HCT116 (cell line): Measurements from ENCODE around the gene HPS1. TPM values are rescaled to one million over a fixed set of nuclear protein-coding genes. Genes with fewer than 3 reads are reported as not detected.
A peak's percentile ranks its signal among the peaks of the same experiment; 100 is the strongest.

Experiments
- ATAC-seq: fragments of 200-7000 bp; cut with Tn5 transposase; 2 replicates; pipeline ENCODE4 v1.9.1; 2020; ENCODE audit warnings: mild to moderate bottlenecking, moderate library complexity
- BruUV-seq: library from RNA; stranded (reverse); fragments of 400-500 nt; replicated peaks from 2 replicates; lab custom pipeline; 2021; lab: Mats Ljungman, UMichigan
- CTCF ChIA-PET: fragments of 300-600 bp; sonication (Branson Sonifier 250); formaldehyde crosslinking; loops from one replicate; lab custom pipeline; 2021; ENCODE audit warnings: antibody characterized with exemption; lab: Charles Lee
- POLR2A ChIA-PET: fragments of 300-600, 350-600 bp; sonication (Branson Sonifier 250); formaldehyde crosslinking; loops from one replicate; lab custom pipeline; 2021; ENCODE audit warnings: antibody characterized with exemption; lab: Charles Lee
- RAD21 ChIA-PET, 2 experiments: fragments of 300-600 bp; sonication (Branson Sonifier 250); formaldehyde crosslinking; loops; one replicate each; lab custom pipeline; 2023; ENCODE audit warnings: low total read pairs in 2 of 2; ENCODE audit not compliant: uncharacterized antibody in 2 of 2, unreplicated experiment in 2 of 2, low non-redundant PET in 1 of 2; lab: Charles Lee
- DNase-seq: peaks from one replicate; pipeline ENCODE4 v3.0.0-alpha.2; 2010; ENCODE audit warnings: low read depth, low spot score
- H2AFZ ChIP-seq: fragments of 200-600 bp; shearing (Covaris generic), sonication (generic); 2 replicates; pipeline ENCODE4 v1.6.1; 2017; ENCODE audit warnings: low read depth, mixed run types, mixed read lengths, antibody characterized with exemption, low read length; ENCODE audit not compliant: poor library complexity, severe bottlenecking
- H3K27ac ChIP-seq: 2 replicates; pipeline ENCODE4 v1.5.1; 2012; ENCODE audit warnings: low read depth, low read length
- H3K27me3 ChIP-seq: fragments of 200-600 bp; sonication (generic); 2 replicates; pipeline ENCODE4 v1.6.1; 2016; ENCODE audit warnings: mixed run types, low read length, mixed read lengths; ENCODE audit not compliant: insufficient read depth
- H3K36me3 ChIP-seq, 2 experiments: fragments of 200-500 bp in 1 of 2; fragments of 200-600 bp in 1 of 2; sonication (Bioruptor generic) in 1 of 2; sonication (generic) in 1 of 2; 2 replicates each; pipeline versions ENCODE4 v1.5.1 to v1.6.1; 2014 to 2016; ENCODE audit warnings: low read length in 2 of 2, inconsistent platforms in 1 of 2, mixed read lengths in 1 of 2, mixed run types in 1 of 2; ENCODE audit not compliant: insufficient read depth in 2 of 2, control insufficient read depth in 1 of 2
- H3K4me1 ChIP-seq, 2 experiments: fragments of 200-600 bp in 1 of 2; sonication (generic) in 1 of 2; 2 replicates each; pipeline versions ENCODE4 v1.5.1 to v1.6.1; 2012 to 2017; ENCODE audit warnings: low read length in 2 of 2, inconsistent platforms in 1 of 2, mild to moderate bottlenecking in 1 of 2, mixed read lengths in 1 of 2, mixed run types in 1 of 2, moderate library complexity in 1 of 2; ENCODE audit not compliant: insufficient read depth in 2 of 2, control insufficient read depth in 1 of 2
- H3K4me2 ChIP-seq: fragments of 200-600 bp; sonication (generic); 2 replicates; pipeline ENCODE4 v1.6.1; 2017; ENCODE audit warnings: mixed run types, low read length, mixed read lengths
- H3K4me3 ChIP-seq, 2 experiments: fragments of 200-600 bp in 1 of 2; sonication (generic) in 1 of 2; replicated peaks in 1 of 2; 2 replicates each; pipeline ENCODE4 v1.5.1; 2011 to 2016; ENCODE audit warnings: low read length in 2 of 2, control low read depth in 1 of 2, low read depth in 1 of 2, mild to moderate bottlenecking in 1 of 2, mixed read lengths in 1 of 2, mixed run types in 1 of 2
- H3K79me2 ChIP-seq: fragments of 200-600 bp; sonication (generic); 2 replicates; pipeline ENCODE4 v1.6.1; 2017; ENCODE audit warnings: mild to moderate bottlenecking, mixed run types, low read length, moderate library complexity, mixed read lengths; ENCODE audit not compliant: insufficient read depth
- H3K9ac ChIP-seq: fragments of 200-600 bp; sonication (generic); 2 replicates; pipeline ENCODE4 v1.6.1; 2016; ENCODE audit warnings: low read length, mixed read lengths
- H3K9me2 ChIP-seq: fragments of 200-600 bp; sonication (generic), shearing (Covaris generic); 2 replicates; pipeline ENCODE4 v1.6.1; 2017; ENCODE audit warnings: mixed run types, mild to moderate bottlenecking, moderate library complexity; ENCODE audit not compliant: insufficient read depth
- H3K9me3 ChIP-seq, 2 experiments: fragments of 200-500 bp in 1 of 2; fragments of 200-600 bp in 1 of 2; sonication (Bioruptor generic) in 1 of 2; sonication (generic) in 1 of 2; 2 replicates each; pipeline ENCODE4 v1.6.1; 2014 to 2017; ENCODE audit warnings: low read length in 2 of 2, mixed read lengths in 2 of 2, inconsistent platforms in 1 of 2, low read depth in 1 of 2, mild to moderate bottlenecking in 1 of 2, mixed run types in 1 of 2, moderate library complexity in 1 of 2; ENCODE audit not compliant: control insufficient read depth in 1 of 2, insufficient read depth in 1 of 2
- H4K20me1 ChIP-seq: fragments of 200-600 bp; sonication (generic), shearing (Covaris generic); 2 replicates; pipeline ENCODE4 v1.6.1; 2017; ENCODE audit warnings: mixed run types, mild to moderate bottlenecking, moderate library complexity; ENCODE audit not compliant: insufficient read depth
- ATF3 ChIP-seq: IDR thresholded peaks from 2 replicates; pipeline ENCODE4 v1.6.1; 2012
- CBX3 ChIP-seq: IDR thresholded peaks from 2 replicates; pipeline ENCODE4 v1.6.1; 2012; ENCODE audit warnings: low read depth
- CEBPB ChIP-seq: IDR thresholded peaks from 2 replicates; pipeline ENCODE4 v1.6.1; 2012; ENCODE audit warnings: low read depth
- CTCF ChIP-seq, 3 experiments: fragments of 200-600 bp in 1 of 3; sonication (generic) in 1 of 3; IDR thresholded peaks in 2 of 3; conservative IDR thresholded peaks in 1 of 3; 2 replicates each; pipeline ENCODE4 v1.5.1; 2012 to 2017; ENCODE audit warnings: low read depth in 2 of 3, low read length in 2 of 3, antibody characterized with exemption in 1 of 3, borderline replicate concordance in 1 of 3, control low read depth in 1 of 3, mild to moderate bottlenecking in 1 of 3, mixed read lengths in 1 of 3, mixed run types in 1 of 3, moderate library complexity in 1 of 3; ENCODE audit not compliant: insufficient read depth in 1 of 3
- EGR1 ChIP-seq: IDR thresholded peaks from 2 replicates; pipeline ENCODE4 v1.6.1; 2012; ENCODE audit warnings: low read depth
- EZH2 ChIP-seq: fragments of 200-600 bp; sonication (generic); IDR thresholded peaks from 2 replicates; pipeline ENCODE4 v1.6.1; 2017; ENCODE audit warnings: antibody characterized with exemption, mixed run types
- EZH2phosphoT487 ChIP-seq: fragments of 200-600 bp; IDR thresholded peaks from 2 replicates; pipeline ENCODE4 v1.6.1; 2018; ENCODE audit warnings: antibody characterized with exemption, borderline replicate concordance
- FOSL1 ChIP-seq: IDR thresholded peaks from 2 replicates; pipeline ENCODE4 v1.6.1; 2012; ENCODE audit warnings: low read depth
- JUND ChIP-seq: IDR thresholded peaks from 2 replicates; pipeline ENCODE4 v1.6.1; 2012
- POLR2A ChIP-seq: IDR thresholded peaks from 2 replicates; pipeline ENCODE4 v1.7.0; 2011; ENCODE audit warnings: borderline replicate concordance; ENCODE audit not compliant: insufficient read depth, insufficient read length; ENCODE audit errors: extremely low read depth
- RAD21 ChIP-seq: IDR thresholded peaks from 2 replicates; pipeline ENCODE4 v1.6.1; 2012; ENCODE audit warnings: low read depth, mild to moderate bottlenecking
- SRF ChIP-seq: IDR thresholded peaks from 2 replicates; pipeline ENCODE4 v1.6.1; 2012; ENCODE audit warnings: low read depth
- TCF7L2 ChIP-seq: IDR thresholded peaks from 2 replicates; pipeline ENCODE4 v1.7.0; 2011; ENCODE audit warnings: borderline replicate concordance, inconsistent platforms; ENCODE audit not compliant: insufficient read depth, insufficient read length; ENCODE audit errors: extremely low read depth
- YY1 ChIP-seq: IDR thresholded peaks from 2 replicates; pipeline ENCODE4 v1.6.1; 2011; ENCODE audit warnings: low read length, low read depth, moderate library complexity, mild to moderate bottlenecking; ENCODE audit not compliant: insufficient replicate concordance; ENCODE audit errors: extremely low read depth
- ZBTB33 ChIP-seq: IDR thresholded peaks from 2 replicates; pipeline ENCODE4 v1.6.1; 2011; ENCODE audit warnings: mild to moderate bottlenecking, low read length, moderate library complexity; ENCODE audit not compliant: insufficient replicate concordance; ENCODE audit errors: extremely low read depth
- ZFX ChIP-seq: fragments of 450-650 bp; IDR thresholded peaks from 2 replicates; pipeline ENCODE4 v1.6.1; 2017
- ZNF274 ChIP-seq: fragments of 200-500 bp; sonication (Bioruptor generic); IDR thresholded peaks from 2 replicates; pipeline ENCODE4 v1.6.1; 2014; ENCODE audit warnings: mild to moderate bottlenecking, low read depth, low read length, inconsistent platforms
- intact Hi-C: fragments of 100-400 bp; cut with micrococcal nuclease; formaldehyde crosslinking; loops from 2 replicates; pipeline ENCODE4 v1.10.0; 2022
- total RNA-seq: library from RNA; stranded (reverse); gene quantifications from one replicate; pipeline ENCODE4 v1.2.1, GENCODE V29; 2021; ENCODE audit not compliant: unreplicated experiment

Gene HPS1
- total RNA-seq, 1 experiment from 2014 or later = 64.3 TPM

GRCh38 chr10:98423691-98424120, 23.0 kb downstream of the HPS1 start:
- H3K4me3 ChIP-seq = no peak overlapping the region
- no TSS peak for BruUV-seq
- H4K20me1 ChIP-seq = no peaks in the 10 kb centered on the region
- H3K27ac ChIP-seq = no peak overlapping the region
- peak; percentile 69 for ATAC-seq
- TF ChIP-seq EZH2 = no peak
- TF ChIP-seq SRF = no peak
- TF ChIP-seq CTCF (IDR thresholded peaks at IDR 0.05 in 2 of 3, conservative IDR thresholded peaks at IDR 0.05 in 1 of 3; ENCODE audit: borderline replicate concordance in 1 of 3, insufficient read depth in 1 of 3, low read depth in 2 of 3, low read length in 2 of 3) = peak in 2 of 3 experiments; percentile 48 to 55; a peak in 4 of 6 replicates
- TF ChIP-seq CEBPB = no peak
- no peak for TF ChIP-seq ATF3
- TF ChIP-seq RAD21 = peak; percentile 42; the same call in 1 of the 2 replicates
- peaks cover 0 to 7% of the 10 kb centered on the region in 2 experiments; a peak in 3 of 4 replicates for H3K36me3 ChIP-seq
- no peak for DNase-seq
- CTCF ChIA-PET = interaction anchor here (0.6 to 3.5 kb wide), 5 partner anchors 9 to 966 kb away, joined by 3 to 22 read pairs (median 4); partner anchors contain the start of gene PYROXD2
- H3K9me2 ChIP-seq = no peaks in the 10 kb centered on the region
- no peak overlapping the region for H2AFZ ChIP-seq
- H3K4me1 ChIP-seq = no peaks in the 10 kb centered on the region
- intact Hi-C loops = no loop called here
- H3K9ac ChIP-seq = no peak overlapping the region
- H3K27me3 ChIP-seq = no peaks in the 10 kb centered on the region
- RAD21 ChIA-PET = no interaction called here
- H3K79me2 ChIP-seq = no peaks in the 10 kb centered on the region
- H3K4me2 ChIP-seq = no peak overlapping the region
- H3K9me3 ChIP-seq = no peaks in the 10 kb centered on the region
- POLR2A ChIA-PET = no interaction called here

GRCh38 chr10:98422182-98422581, 24.6 kb downstream of the HPS1 start:
- H3K36me3 ChIP-seq = peaks cover 0 to 3% of the 10 kb centered on the region in 2 experiments; a peak in 1 of 4 replicates
- no peak overlapping the region for H2AFZ ChIP-seq
- no peaks in the 10 kb centered on the region for H3K79me2 ChIP-seq
- BruUV-seq = no TSS peak
- DNase-seq (no peak), ATAC-seq (no peak)
- no peak overlapping the region for H3K4me3 ChIP-seq
- H3K9me3 ChIP-seq = no peaks in the 10 kb centered on the region
- intact Hi-C loops = no loop called here
- ChIA-PET CTCF (interaction anchor here (1.1 to 1.9 kb wide), 2 partner anchors 10 to 39 kb away, joined by 3 to 6 read pairs; no protein-coding TSS in a partner anchor), POLR2A (interaction anchor here (0.7 kb wide), 1 partner anchor 214 kb away, joined by 6 read pairs; no protein-coding TSS in a partner anchor), RAD21 (no interaction called here)
- H3K27ac ChIP-seq = no peak overlapping the region
- no peak overlapping the region for H3K9ac ChIP-seq
- no peaks in the 10 kb centered on the region for H3K4me1 ChIP-seq
- no peaks in the 10 kb centered on the region for H4K20me1 ChIP-seq
- no peaks in the 10 kb centered on the region for H3K27me3 ChIP-seq
- no peak overlapping the region for H3K4me2 ChIP-seq
- no peaks in the 10 kb centered on the region for H3K9me2 ChIP-seq
- TF ChIP-seq JUND (no peak), SRF (no peak), TCF7L2 (no peak), ATF3 (no peak), ZNF274 (no peak), CBX3 (no peak), EGR1 (no peak), EZH2phosphoT487 (no peak), ZFX (no peak), ZBTB33 (no peak), YY1 (no peak), FOSL1 (no peak), POLR2A (no peak)
